ENCODE measurements around the gene UBE2Z.

DNA sequence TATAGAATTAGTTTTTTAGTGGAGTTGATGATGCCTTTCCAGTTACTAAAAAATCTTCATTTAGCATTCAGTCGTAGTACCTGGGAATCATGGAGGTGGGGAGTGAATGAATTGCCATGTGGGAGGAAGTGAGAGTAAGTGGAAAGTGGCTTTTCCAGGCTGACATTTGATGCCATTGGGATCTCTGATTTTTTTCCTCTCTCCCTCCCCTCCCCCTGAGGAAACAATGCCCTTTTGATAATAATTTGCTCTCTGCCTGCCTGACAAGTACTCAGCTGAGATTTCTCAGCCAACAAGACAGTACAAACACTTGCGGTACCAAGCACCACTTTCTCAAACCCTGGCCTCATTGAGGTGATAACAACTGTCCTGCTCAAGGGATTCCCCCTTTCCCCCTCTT lies 2.2 kb downstream of the UBE2Z start:
- TF ChIP-seq, protein P1, sequence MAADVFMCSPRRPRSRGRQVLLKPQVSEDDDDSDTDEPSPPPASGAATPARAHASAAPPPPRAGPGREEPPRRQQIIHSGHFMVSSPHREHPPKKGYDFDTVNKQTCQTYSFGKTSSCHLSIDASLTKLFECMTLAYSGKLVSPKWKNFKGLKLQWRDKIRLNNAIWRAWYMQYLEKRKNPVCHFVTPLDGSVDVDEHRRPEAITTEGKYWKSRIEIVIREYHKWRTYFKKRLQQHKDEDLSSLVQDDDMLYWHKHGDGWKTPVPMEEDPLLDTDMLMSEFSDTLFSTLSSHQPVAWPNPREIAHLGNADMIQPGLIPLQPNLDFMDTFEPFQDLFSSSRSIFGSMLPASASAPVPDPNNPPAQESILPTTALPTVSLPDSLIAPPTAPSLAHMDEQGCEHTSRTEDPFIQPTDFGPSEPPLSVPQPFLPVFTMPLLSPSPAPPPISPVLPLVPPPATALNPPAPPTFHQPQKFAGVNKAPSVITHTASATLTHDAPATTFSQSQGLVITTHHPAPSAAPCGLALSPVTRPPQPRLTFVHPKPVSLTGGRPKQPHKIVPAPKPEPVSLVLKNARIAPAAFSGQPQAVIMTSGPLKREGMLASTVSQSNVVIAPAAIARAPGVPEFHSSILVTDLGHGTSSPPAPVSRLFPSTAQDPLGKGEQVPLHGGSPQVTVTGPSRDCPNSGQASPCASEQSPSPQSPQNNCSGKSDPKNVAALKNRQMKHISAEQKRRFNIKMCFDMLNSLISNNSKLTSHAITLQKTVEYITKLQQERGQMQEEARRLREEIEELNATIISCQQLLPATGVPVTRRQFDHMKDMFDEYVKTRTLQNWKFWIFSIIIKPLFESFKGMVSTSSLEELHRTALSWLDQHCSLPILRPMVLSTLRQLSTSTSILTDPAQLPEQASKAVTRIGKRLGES (CRISPR knock-in tag; IDR thresholded peaks at IDR 0.05; ENCODE audit: borderline replicate concordance), result no peak
- TF ChIP-seq, protein P2, sequence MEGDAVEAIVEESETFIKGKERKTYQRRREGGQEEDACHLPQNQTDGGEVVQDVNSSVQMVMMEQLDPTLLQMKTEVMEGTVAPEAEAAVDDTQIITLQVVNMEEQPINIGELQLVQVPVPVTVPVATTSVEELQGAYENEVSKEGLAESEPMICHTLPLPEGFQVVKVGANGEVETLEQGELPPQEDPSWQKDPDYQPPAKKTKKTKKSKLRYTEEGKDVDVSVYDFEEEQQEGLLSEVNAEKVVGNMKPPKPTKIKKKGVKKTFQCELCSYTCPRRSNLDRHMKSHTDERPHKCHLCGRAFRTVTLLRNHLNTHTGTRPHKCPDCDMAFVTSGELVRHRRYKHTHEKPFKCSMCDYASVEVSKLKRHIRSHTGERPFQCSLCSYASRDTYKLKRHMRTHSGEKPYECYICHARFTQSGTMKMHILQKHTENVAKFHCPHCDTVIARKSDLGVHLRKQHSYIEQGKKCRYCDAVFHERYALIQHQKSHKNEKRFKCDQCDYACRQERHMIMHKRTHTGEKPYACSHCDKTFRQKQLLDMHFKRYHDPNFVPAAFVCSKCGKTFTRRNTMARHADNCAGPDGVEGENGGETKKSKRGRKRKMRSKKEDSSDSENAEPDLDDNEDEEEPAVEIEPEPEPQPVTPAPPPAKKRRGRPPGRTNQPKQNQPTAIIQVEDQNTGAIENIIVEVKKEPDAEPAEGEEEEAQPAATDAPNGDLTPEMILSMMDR (CRISPR knock-in tag; IDR thresholded peaks at IDR 0.05), result no peak
- TF ChIP-seq ZSCAN31 (CRISPR knock-in tag; IDR thresholded peaks at IDR 0.05; ENCODE audit: low read depth), result no peak
- TF ChIP-seq, protein P3, sequence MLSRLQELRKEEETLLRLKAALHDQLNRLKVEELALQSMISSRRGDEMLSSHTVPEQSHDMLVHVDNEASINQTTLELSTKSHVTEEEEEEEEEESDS (CRISPR knock-in tag; IDR thresholded peaks at IDR 0.05; ENCODE audit: borderline replicate concordance), result no peak
- TF ChIP-seq, protein P4, sequence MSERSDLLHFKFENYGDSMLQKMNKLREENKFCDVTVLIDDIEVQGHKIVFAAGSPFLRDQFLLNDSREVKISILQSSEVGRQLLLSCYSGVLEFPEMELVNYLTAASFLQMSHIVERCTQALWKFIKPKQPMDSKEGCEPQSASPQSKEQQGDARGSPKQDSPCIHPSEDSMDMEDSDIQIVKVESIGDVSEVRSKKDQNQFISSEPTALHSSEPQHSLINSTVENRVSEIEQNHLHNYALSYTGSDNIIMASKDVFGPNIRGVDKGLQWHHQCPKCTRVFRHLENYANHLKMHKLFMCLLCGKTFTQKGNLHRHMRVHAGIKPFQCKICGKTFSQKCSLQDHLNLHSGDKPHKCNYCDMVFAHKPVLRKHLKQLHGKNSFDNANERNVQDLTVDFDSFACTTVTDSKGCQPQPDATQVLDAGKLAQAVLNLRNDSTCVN (CRISPR knock-in tag; IDR thresholded peaks at IDR 0.05; ENCODE audit: borderline replicate concordance), result no peak
- TF ChIP-seq, protein P5, sequence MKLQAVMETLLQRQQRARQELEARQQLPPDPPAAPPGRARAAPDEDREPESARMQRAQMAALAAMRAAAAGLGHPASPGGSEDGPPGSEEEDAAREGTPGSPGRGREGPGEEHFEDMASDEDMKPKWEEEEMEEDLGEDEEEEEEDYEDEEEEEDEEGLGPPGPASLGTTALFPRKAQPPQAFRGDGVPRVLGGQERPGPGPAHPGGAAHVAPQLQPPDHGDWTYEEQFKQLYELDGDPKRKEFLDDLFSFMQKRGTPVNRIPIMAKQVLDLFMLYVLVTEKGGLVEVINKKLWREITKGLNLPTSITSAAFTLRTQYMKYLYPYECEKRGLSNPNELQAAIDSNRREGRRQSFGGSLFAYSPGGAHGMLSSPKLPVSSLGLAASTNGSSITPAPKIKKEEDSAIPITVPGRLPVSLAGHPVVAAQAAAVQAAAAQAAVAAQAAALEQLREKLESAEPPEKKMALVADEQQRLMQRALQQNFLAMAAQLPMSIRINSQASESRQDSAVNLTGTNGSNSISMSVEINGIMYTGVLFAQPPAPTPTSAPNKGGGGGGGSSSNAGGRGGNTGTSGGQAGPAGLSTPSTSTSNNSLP (IDR thresholded peaks at IDR 0.05; ENCODE audit: low read depth, low read length), result no peak
- TF ChIP-seq, protein P6, sequence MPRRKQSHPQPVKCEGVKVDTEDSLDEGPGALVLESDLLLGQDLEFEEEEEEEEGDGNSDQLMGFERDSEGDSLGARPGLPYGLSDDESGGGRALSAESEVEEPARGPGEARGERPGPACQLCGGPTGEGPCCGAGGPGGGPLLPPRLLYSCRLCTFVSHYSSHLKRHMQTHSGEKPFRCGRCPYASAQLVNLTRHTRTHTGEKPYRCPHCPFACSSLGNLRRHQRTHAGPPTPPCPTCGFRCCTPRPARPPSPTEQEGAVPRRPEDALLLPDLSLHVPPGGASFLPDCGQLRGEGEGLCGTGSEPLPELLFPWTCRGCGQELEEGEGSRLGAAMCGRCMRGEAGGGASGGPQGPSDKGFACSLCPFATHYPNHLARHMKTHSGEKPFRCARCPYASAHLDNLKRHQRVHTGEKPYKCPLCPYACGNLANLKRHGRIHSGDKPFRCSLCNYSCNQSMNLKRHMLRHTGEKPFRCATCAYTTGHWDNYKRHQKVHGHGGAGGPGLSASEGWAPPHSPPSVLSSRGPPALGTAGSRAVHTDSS (CRISPR knock-in tag; conservative IDR thresholded peaks at IDR 0.05), result no peak
- TF ChIP-seq, protein P7, sequence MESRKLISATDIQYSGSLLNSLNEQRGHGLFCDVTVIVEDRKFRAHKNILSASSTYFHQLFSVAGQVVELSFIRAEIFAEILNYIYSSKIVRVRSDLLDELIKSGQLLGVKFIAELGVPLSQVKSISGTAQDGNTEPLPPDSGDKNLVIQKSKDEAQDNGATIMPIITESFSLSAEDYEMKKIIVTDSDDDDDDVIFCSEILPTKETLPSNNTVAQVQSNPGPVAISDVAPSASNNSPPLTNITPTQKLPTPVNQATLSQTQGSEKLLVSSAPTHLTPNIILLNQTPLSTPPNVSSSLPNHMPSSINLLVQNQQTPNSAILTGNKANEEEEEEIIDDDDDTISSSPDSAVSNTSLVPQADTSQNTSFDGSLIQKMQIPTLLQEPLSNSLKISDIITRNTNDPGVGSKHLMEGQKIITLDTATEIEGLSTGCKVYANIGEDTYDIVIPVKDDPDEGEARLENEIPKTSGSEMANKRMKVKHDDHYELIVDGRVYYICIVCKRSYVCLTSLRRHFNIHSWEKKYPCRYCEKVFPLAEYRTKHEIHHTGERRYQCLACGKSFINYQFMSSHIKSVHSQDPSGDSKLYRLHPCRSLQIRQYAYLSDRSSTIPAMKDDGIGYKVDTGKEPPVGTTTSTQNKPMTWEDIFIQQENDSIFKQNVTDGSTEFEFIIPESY (CRISPR knock-in tag; IDR thresholded peaks at IDR 0.05), result no peak
- TF ChIP-seq NONO (IDR thresholded peaks at IDR 0.05), result no peak
- TF ChIP-seq NONO (CRISPR knock-in tag; conservative IDR thresholded peaks at IDR 0.05), result no peak
- no peak for TF ChIP-seq PHF5A (CRISPR knock-in tag; IDR thresholded peaks at IDR 0.05; ENCODE audit: low read depth, unreplicated experiment)

All from HepG2 (cell line).